GDM1 (cell line): ENCODE data around the gene RAPGEF2.
"Not testable (repeated sequence)": the region's sequence is repeated elsewhere in the genome, so short reads cannot be mapped to it uniquely, and the experiment has no call there.

Experiments used
- DNase-seq: peaks from one replicate; lab custom pipeline; 2025; lab: John Stamatoyannopoulos, UW

The RAPGEF2 gene

GRCh38 chr4:159161436-159161835 lies 58.6 kb downstream of the RAPGEF2 start:
- not testable (repeated sequence) for DNase-seq

GRCh38 chr4:159162576-159162975 lies 59.7 kb downstream of the RAPGEF2 start:
- no peak for DNase-seq

GRCh38 chr4:159163521-159163920 lies 60.6 kb downstream of the RAPGEF2 start:
- no peak for DNase-seq

- no peak for DNase-seq
Observed at GRCh38 chr4:159169404-159170302, 66.8 kb downstream of the RAPGEF2 start.

GRCh38 chr4:159171287-159171686 lies 68.4 kb downstream of the RAPGEF2 start:
- DNase-seq, result no peak

GRCh38 chr4:159173886-159174285 lies 71.0 kb downstream of the RAPGEF2 start:
- DNase-seq, result no peak

- DNase-seq, result no peak
Observed at GRCh38 chr4:159174645-159175084, 71.8 kb downstream of the RAPGEF2 start.

GRCh38 chr4:159175085-159175988 lies 72.5 kb downstream of the RAPGEF2 start:
- peak; percentile 59 for DNase-seq

GRCh38 chr4:159175989-159176375 lies 73.1 kb downstream of the RAPGEF2 start:
- DNase-seq, result no peak

GRCh38 chr4:159177265-159178150 lies 74.6 kb downstream of the RAPGEF2 start:
- DNase-seq, result no peak

GRCh38 chr4:159178151-159178546 lies 75.3 kb downstream of the RAPGEF2 start:
- DNase-seq, result no peak

GRCh38 chr4:159178979-159179969 lies 76.4 kb downstream of the RAPGEF2 start:
- no peak for DNase-seq

GRCh38 chr4:159183885-159184605 lies 81.2 kb downstream of the RAPGEF2 start:
- DNase-seq, result not testable (repeated sequence)

- DNase-seq, result no peak
Observed at GRCh38 chr4:159185591-159186023, 82.7 kb downstream of the RAPGEF2 start.

GRCh38 chr4:159188646-159189045 lies 85.8 kb downstream of the RAPGEF2 start:
- DNase-seq, result no peak

GRCh38 chr4:159190651-159191050 lies 87.8 kb downstream of the RAPGEF2 start:
- no peak for DNase-seq

GRCh38 chr4:159191989-159192388 lies 89.1 kb downstream of the RAPGEF2 start:
- DNase-seq, result no peak

GRCh38 chr4:159193046-159193620 lies 90.3 kb downstream of the RAPGEF2 start:
- DNase-seq, result no peak

GRCh38 chr4:159195361-159195769 lies 92.5 kb downstream of the RAPGEF2 start:
- DNase-seq, result no peak
